HEK293 (cell line): ENCODE data around the gene TMEM14A.

Experiments used
- CTCF ChIA-PET: fragments of 350-600 bp; formaldehyde crosslinking; extraction: SDS; loops from one replicate; lab custom pipeline; 2021; ENCODE audit warnings: antibody characterized with exemption; lab: Yijun Ruan, JAX
- POLR2A ChIA-PET: fragments of 300-600 bp; formaldehyde crosslinking; extraction: SDS; loops from one replicate; lab custom pipeline; 2020; ENCODE audit warnings: antibody characterized with exemption, inconsistent platforms; lab: Yijun Ruan, JAX
- H3K27ac ChIP-seq: fragments of 200-500 bp; sonication (Bioruptor generic); 2 replicates; pipeline ENCODE4 v1.5.1; 2014; ENCODE audit warnings: low read depth, low read length, control low read depth, inconsistent platforms; ENCODE audit errors: extremely low read depth
- H3K36me3 ChIP-seq, 2 experiments: fragments of 200-500 bp in 1 of 2; sonication (Bioruptor generic) in 1 of 2; 1 replicate in 1 of 2; 2 replicates in 1 of 2; pipeline ENCODE4 v1.5.1; 2014 to 2017; ENCODE audit warnings: inconsistent platforms in 2 of 2, low read length in 2 of 2; ENCODE audit not compliant: control insufficient read depth in 2 of 2, insufficient read depth in 1 of 2
- H3K4me1 ChIP-seq: fragments of 200-500 bp; sonication (Bioruptor generic); 2 replicates; pipeline ENCODE4 v1.5.1; 2014; ENCODE audit warnings: mild to moderate bottlenecking, low read length, inconsistent platforms; ENCODE audit not compliant: control insufficient read depth, insufficient read depth
- H3K4me3 ChIP-seq: 2 replicates; pipeline ENCODE4 v1.5.1; 2011; ENCODE audit warnings: low read depth, mild to moderate bottlenecking, control low read depth, low read length, moderate library complexity
- H3K9me3 ChIP-seq: fragments of 200-500 bp; sonication (Bioruptor generic); 2 replicates; pipeline ENCODE4 v1.5.1; 2014; ENCODE audit warnings: low read depth, low read length, inconsistent platforms; ENCODE audit not compliant: control insufficient read depth, insufficient read depth
- BCL11A ChIP-seq: fragments of 450-650 bp; formaldehyde crosslinking; IDR thresholded peaks from 2 replicates; pipeline ENCODE4 v1.5.1; 2016; ENCODE audit warnings: low read depth, missing biosample characterization, missing genetic modification characterization
- CTCF ChIP-seq: fragments of 450-650 bp; formaldehyde crosslinking; IDR thresholded peaks from 2 replicates; pipeline ENCODE4 v1.5.1; 2016; ENCODE audit warnings: missing biosample characterization, missing genetic modification characterization
- GLI2 ChIP-seq: fragments of 450-650 bp; formaldehyde crosslinking; IDR thresholded peaks from 2 replicates; pipeline ENCODE4; 2017; ENCODE audit warnings: missing biosample characterization, missing genetic modification characterization, low read depth, borderline replicate concordance
- KLF16 ChIP-seq: fragments of 450-650 bp; formaldehyde crosslinking; IDR thresholded peaks from 2 replicates; pipeline ENCODE4 v1.5.1; 2017; ENCODE audit warnings: missing biosample characterization, missing genetic modification characterization
- KLF17 ChIP-seq: fragments of 450-650 bp; formaldehyde crosslinking; IDR thresholded peaks from 2 replicates; pipeline ENCODE4 v1.5.1; 2016; ENCODE audit warnings: missing biosample characterization, missing genetic modification characterization
- KLF7 ChIP-seq: fragments of 450-650 bp; formaldehyde crosslinking; IDR thresholded peaks from 2 replicates; pipeline ENCODE4 v1.5.1; 2016; ENCODE audit warnings: missing biosample characterization, missing genetic modification characterization, borderline replicate concordance
- OSR2 ChIP-seq: fragments of 450-650 bp; formaldehyde crosslinking; IDR thresholded peaks from 2 replicates; pipeline ENCODE4 v1.5.1; 2016; ENCODE audit warnings: missing biosample characterization, missing genetic modification characterization
- WT1 ChIP-seq: fragments of 450-650 bp; formaldehyde crosslinking; IDR thresholded peaks from 2 replicates; pipeline ENCODE4 v1.5.1; 2016; ENCODE audit warnings: missing biosample characterization, missing genetic modification characterization
- ZBTB44 ChIP-seq: fragments of 450-650 bp; IDR thresholded peaks from 2 replicates; pipeline ENCODE4 v1.5.1; 2018; ENCODE audit warnings: missing biosample characterization, mild to moderate bottlenecking, missing genetic modification characterization
- ZBTB48 ChIP-seq: fragments of 450-650 bp; formaldehyde crosslinking; IDR thresholded peaks from 2 replicates; pipeline ENCODE4 v1.5.1; 2016; ENCODE audit warnings: missing biosample characterization, missing genetic modification characterization
- ZIC2 ChIP-seq: fragments of 450-650 bp; formaldehyde crosslinking; IDR thresholded peaks from 2 replicates; pipeline ENCODE4 v1.5.1; 2016; ENCODE audit warnings: missing biosample characterization, missing genetic modification characterization
- ZNF112 ChIP-seq: fragments of 450-650 bp; formaldehyde crosslinking; IDR thresholded peaks from 2 replicates; pipeline ENCODE4 v1.5.0; 2017; ENCODE audit warnings: missing biosample characterization, missing genetic modification characterization
- ZNF132 ChIP-seq: fragments of 450-650 bp; formaldehyde crosslinking; IDR thresholded peaks from 2 replicates; pipeline ENCODE4 v1.5.1; 2017; ENCODE audit warnings: missing biosample characterization, missing genetic modification characterization, borderline replicate concordance
- ZNF146 ChIP-seq: fragments of 450-650 bp; formaldehyde crosslinking; IDR thresholded peaks from 2 replicates; pipeline ENCODE4 v1.5.1; 2016; ENCODE audit warnings: missing biosample characterization, missing genetic modification characterization
- ZNF157 ChIP-seq: fragments of 450-650 bp; formaldehyde crosslinking; IDR thresholded peaks from 2 replicates; pipeline ENCODE4 v1.5.1; 2016; ENCODE audit warnings: missing biosample characterization, missing genetic modification characterization
- ZNF223 ChIP-seq: fragments of 450-650 bp; formaldehyde crosslinking; IDR thresholded peaks from 2 replicates; pipeline ENCODE4 v1.5.1; 2016; ENCODE audit warnings: missing biosample characterization, missing genetic modification characterization
- ZNF239 ChIP-seq: fragments of 450-650 bp; formaldehyde crosslinking; IDR thresholded peaks from 2 replicates; pipeline ENCODE4 v1.5.1; 2016; ENCODE audit warnings: missing biosample characterization, missing genetic modification characterization
- ZNF280C ChIP-seq: fragments of 450-650 bp; formaldehyde crosslinking; IDR thresholded peaks from 2 replicates; pipeline ENCODE4 v1.5.1; 2016; ENCODE audit warnings: missing biosample characterization, missing genetic modification characterization
- ZNF354C ChIP-seq: fragments of 450-650 bp; formaldehyde crosslinking; IDR thresholded peaks from 2 replicates; pipeline ENCODE4 v1.5.1; 2016; ENCODE audit warnings: missing biosample characterization, missing genetic modification characterization, low read depth, borderline replicate concordance
- ZNF423 ChIP-seq: fragments of 450-650 bp; formaldehyde crosslinking; IDR thresholded peaks from 2 replicates; pipeline ENCODE4 v1.5.1; 2016; ENCODE audit warnings: missing biosample characterization, missing genetic modification characterization
- ZNF670 ChIP-seq: fragments of 450-650 bp; formaldehyde crosslinking; IDR thresholded peaks from 2 replicates; pipeline ENCODE4 v1.5.1; 2016; ENCODE audit warnings: missing biosample characterization, missing genetic modification characterization, low read depth
- ZNF776 ChIP-seq: fragments of 450-650 bp; formaldehyde crosslinking; IDR thresholded peaks from 2 replicates; pipeline ENCODE4 v1.5.0; 2017; ENCODE audit warnings: missing biosample characterization, missing genetic modification characterization, borderline replicate concordance
- ZNF777 ChIP-seq: fragments of 450-650 bp; formaldehyde crosslinking; IDR thresholded peaks from 2 replicates; pipeline ENCODE4 v1.5.1; 2017; ENCODE audit warnings: missing biosample characterization, missing genetic modification characterization, borderline replicate concordance
- ZNF785 ChIP-seq: fragments of 450-650 bp; formaldehyde crosslinking; IDR thresholded peaks from 2 replicates; pipeline ENCODE4 v1.5.1; 2016; ENCODE audit warnings: missing biosample characterization, missing genetic modification characterization
- ZNF792 ChIP-seq: fragments of 450-650 bp; formaldehyde crosslinking; IDR thresholded peaks from 2 replicates; pipeline ENCODE4 v1.5.1; 2016; ENCODE audit warnings: missing biosample characterization, missing genetic modification characterization
- TF ChIP-seq, protein P1 (sequence below): fragments of 450-650 bp; formaldehyde crosslinking; IDR thresholded peaks from 2 replicates; pipeline ENCODE4 v1.5.1; 2016; ENCODE audit warnings: missing biosample characterization, missing genetic modification characterization
- TF ChIP-seq, protein P2 (sequence below): fragments of 450-650 bp; formaldehyde crosslinking; IDR thresholded peaks from 2 replicates; pipeline ENCODE4 v1.5.1; 2016; ENCODE audit warnings: missing biosample characterization, missing genetic modification characterization
- TF ChIP-seq, protein P3 (sequence below): fragments of 450-650 bp; formaldehyde crosslinking; IDR thresholded peaks from 2 replicates; pipeline ENCODE4 v1.5.1; 2017; ENCODE audit warnings: missing biosample characterization, missing genetic modification characterization

TMEM14A gene

GRCh38 chr6:52691718-52692117, 20.8 kb downstream of the TMEM14A start:
- Histone ChIP-seq H3K27ac (no peak overlapping the region), H3K9me3 (no peaks in the 10 kb centered on the region), H3K4me1 (no peaks in the 10 kb centered on the region), H3K4me3 (no peak overlapping the region), H3K36me3 (no peaks in the 10 kb centered on the region)
- CTCF ChIA-PET = interaction anchor here (0.6 to 1.0 kb wide), 3 partner anchors 13 to 276 kb away, joined by 3 read pairs; no protein-coding TSS in a partner anchor
- POLR2A ChIA-PET = no interaction called here
- TF ChIP-seq WT1 (tag by site-specific recombination) (no peak), ZNF785 (tag by site-specific recombination) (no peak), ZNF223 (tag by site-specific recombination) (no peak), KLF7 (tag by site-specific recombination) (no peak), ZNF132 (tag by site-specific recombination) (no peak), ZNF112 (tag by site-specific recombination) (no peak), OSR2 (tag by site-specific recombination) (no peak), ZIC2 (tag by site-specific recombination) (no peak), ZNF776 (tag by site-specific recombination) (no peak), ZNF423 (tag by site-specific recombination) (no peak), ZBTB44 (tag by site-specific recombination) (no peak), ZNF280C (no peak), BCL11A (no peak), ZNF792 (tag by site-specific recombination) (no peak), ZBTB48 (tag by site-specific recombination) (no peak), ZNF354C (no peak), CTCF (tag by site-specific recombination) (no peak)
- TF ChIP-seq, protein P1, sequence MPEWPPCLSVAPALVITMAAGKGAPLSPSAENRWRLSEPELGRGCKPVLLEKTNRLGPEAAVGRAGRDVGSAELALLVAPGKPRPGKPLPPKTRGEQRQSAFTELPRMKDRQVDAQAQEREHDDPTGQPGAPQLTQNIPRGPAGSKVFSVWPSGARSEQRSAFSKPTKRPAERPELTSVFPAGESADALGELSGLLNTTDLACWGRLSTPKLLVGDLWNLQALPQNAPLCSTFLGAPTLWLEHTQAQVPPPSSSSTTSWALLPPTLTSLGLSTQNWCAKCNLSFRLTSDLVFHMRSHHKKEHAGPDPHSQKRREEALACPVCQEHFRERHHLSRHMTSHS (tag by site-specific recombination) = no peak
- TF ChIP-seq, protein P2, sequence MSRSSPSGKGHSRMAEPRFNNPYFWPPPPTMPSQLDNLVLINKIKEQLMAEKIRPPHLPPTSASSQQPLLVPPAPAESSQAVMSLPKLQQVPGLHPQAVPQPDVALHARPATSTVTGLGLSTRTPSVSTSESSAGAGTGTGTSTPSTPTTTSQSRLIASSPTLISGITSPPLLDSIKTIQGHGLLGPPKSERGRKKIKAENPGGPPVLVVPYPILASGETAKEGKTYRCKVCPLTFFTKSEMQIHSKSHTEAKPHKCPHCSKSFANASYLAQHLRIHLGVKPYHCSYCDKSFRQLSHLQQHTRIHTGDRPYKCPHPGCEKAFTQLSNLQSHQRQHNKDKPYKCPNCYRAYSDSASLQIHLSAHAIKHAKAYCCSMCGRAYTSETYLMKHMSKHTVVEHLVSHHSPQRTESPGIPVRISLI = no peak

DNA sequence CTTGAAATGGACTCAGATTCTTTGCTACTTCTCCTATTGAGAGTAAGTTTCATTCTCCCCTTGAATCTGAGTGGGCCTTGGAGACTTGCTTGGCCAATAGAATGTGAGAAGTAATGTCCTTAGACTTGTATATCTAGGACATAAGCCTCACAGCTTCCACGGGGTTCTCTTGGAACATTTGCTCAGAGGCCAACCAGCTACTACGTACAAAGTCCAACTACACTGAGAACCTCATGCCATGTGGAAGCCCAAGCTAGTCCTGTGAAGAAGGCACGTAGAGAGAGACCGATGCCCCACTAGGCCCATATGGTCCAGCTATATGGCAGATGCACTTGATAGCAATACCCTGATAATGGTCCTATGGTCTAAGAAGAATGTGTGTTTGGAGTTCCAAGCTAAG, 22.9 kb downstream of the TMEM14A start:
- Histone ChIP-seq H3K9me3 (no peaks in the 10 kb centered on the region), H3K27ac (no peak overlapping the region), H3K4me1 (no peaks in the 10 kb centered on the region), H3K4me3 (no peak overlapping the region), H3K36me3 (no peaks in the 10 kb centered on the region)
- ChIA-PET POLR2A (no interaction called here), CTCF (interaction anchor here (1.4 kb wide), 1 partner anchor 31 kb away, joined by 3 read pairs; no protein-coding TSS in a partner anchor)
- TF ChIP-seq ZNF239 (tag by site-specific recombination) (no peak), KLF16 (tag by site-specific recombination) (no peak), ZNF157 (tag by site-specific recombination) (no peak), KLF17 (no peak), GLI2 (tag by site-specific recombination) (no peak), ZNF777 (tag by site-specific recombination) (no peak), ZNF670 (tag by site-specific recombination) (no peak), ZNF146 (tag by site-specific recombination) (no peak)
- TF ChIP-seq, protein P3, sequence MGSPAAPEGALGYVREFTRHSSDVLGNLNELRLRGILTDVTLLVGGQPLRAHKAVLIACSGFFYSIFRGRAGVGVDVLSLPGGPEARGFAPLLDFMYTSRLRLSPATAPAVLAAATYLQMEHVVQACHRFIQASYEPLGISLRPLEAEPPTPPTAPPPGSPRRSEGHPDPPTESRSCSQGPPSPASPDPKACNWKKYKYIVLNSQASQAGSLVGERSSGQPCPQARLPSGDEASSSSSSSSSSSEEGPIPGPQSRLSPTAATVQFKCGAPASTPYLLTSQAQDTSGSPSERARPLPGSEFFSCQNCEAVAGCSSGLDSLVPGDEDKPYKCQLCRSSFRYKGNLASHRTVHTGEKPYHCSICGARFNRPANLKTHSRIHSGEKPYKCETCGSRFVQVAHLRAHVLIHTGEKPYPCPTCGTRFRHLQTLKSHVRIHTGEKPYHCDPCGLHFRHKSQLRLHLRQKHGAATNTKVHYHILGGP (tag by site-specific recombination) = no peak
